ENCODE measurements around the gene PHKG2.
A peak's percentile ranks its signal among the peaks of the same experiment; 100 is the strongest.

Gene PHKG2

GRCh38 chr16:30793508-30794069, 45.4 kb downstream of the PHKG2 start:
- no peak overlapping the region for H3K27ac ChIP-seq
- no peak for TF ChIP-seq CTCF (IDR thresholded peaks at IDR 0.05)
- no peak for TF ChIP-seq ZFX (IDR thresholded peaks at IDR 0.05; ENCODE audit: borderline replicate concordance)

GRCh38 chr16:30794634-30795033, 46.4 kb downstream of the PHKG2 start:
- no peak overlapping the region for H3K27ac ChIP-seq
- TF ChIP-seq CTCF (IDR thresholded peaks at IDR 0.05) (no peak), ZFX (IDR thresholded peaks at IDR 0.05; ENCODE audit: borderline replicate concordance) (no peak)

GRCh38 chr16:30797670-30798309, 49.6 kb downstream of the PHKG2 start:
- TF ChIP-seq ZFX (IDR thresholded peaks at IDR 0.05; ENCODE audit: borderline replicate concordance) (no peak), CTCF (IDR thresholded peaks at IDR 0.05) (peak; percentile 25)
- H3K27ac ChIP-seq, result no peak overlapping the region

Measured in 22Rv1 (cell line).